Fibroblast of skin of left biceps (primary cell): ENCODE measurements around the gene ABTB2.
"Not testable (repeated sequence)": the region's sequence is repeated elsewhere in the genome, so short reads cannot be mapped to it uniquely, and the experiment has no call there.

Experiments
- DNase-seq, 2 experiments: peaks; one replicate each; pipeline ENCODE4 v3.0.0-alpha.2; 2013; ENCODE audit warnings: low read depth in 2 of 2

The ABTB2 gene

DNA sequence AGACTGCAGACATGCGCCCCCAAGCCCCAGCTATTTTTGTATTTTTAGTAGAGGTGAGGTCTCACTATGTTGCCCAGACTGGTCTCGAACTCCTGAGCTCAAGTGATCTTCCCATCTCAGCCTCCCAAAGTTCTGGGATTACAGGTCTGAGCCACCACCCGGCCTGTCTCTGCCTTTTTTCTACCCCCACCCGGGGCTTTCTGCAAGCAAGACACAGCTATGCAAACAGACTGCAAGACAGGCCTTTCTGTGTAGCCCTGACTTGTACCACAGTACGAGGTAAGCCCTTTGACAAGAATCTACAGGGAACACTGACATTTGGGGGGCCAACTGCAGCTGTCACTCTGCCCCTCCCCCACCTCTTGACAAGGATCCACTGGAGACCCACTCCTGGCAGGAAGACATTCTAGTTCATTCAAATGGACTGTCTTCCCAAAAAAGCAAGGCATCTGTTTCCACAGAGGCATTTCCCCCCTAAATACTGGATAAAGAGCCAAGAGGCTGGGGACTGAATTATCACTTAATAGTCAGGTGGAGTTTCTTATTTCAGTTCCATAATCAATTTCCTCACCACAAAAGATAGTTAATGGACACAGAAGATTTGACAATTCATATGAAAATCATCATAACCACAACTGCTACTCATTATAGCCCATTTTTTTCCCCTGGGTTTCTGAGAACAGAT is 118.2 kb downstream of the ABTB2 start:
- DNase-seq = no peak

DNA sequence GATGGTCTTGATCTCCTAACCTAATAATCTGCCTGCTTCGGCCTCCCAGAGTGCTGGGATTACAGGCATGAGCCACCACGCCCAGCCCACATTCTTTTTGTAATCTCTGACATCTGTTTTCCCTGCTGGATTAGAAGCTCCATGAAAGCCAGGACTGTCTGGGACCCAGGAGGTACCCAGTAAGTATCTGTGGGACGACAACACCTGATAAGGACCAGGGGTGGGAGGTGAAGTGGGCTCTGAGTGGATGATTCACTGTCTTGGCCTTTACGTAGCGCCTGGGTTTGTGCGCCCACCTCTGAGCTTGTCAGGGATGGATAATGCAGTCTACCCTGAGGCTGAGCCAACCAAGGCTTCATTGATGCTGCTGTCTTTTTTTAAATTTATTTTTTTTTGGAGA is 118.8 kb downstream of the ABTB2 start:
- DNase-seq = no peak

DNA sequence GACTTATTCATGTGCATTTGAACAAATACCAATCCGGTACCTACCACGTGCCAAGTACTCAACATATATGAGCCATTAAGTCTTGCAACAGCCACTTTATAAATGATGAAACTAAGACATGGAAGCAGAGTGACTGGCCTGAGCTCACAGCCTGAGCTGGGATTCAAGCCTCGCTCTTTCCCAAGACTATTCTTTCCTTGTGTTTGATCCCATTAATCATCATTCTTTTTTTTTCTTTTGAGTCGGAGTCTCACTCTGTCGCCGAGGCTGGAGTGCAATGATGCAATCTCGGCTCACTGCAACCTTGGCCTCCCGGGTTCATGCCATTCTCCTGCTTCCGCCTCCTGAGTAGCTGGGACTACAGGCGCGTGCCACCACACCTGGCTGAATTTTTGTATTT is 119.3 kb downstream of the ABTB2 start:
- no peak for DNase-seq

DNA sequence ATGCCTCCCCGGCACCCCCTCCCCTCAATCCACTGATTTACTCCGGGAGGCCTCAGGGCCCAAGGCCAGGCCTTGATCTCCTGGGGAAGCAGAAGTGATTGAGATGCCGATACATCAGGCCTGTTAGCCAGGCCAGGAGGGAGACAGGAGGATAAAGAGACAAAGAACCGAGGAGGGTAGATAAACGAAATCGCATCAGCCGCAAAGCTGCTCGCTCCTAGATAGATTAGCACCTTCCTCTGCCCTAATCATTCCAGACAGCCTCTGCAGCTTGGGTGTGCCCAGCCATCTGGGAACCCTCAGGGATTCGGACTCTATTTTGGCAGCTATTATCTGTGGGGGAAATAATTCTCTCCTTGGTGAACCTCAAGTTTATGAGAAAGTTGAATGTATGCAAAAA is 121.2 kb downstream of the ABTB2 start:
- no peak for DNase-seq

DNA sequence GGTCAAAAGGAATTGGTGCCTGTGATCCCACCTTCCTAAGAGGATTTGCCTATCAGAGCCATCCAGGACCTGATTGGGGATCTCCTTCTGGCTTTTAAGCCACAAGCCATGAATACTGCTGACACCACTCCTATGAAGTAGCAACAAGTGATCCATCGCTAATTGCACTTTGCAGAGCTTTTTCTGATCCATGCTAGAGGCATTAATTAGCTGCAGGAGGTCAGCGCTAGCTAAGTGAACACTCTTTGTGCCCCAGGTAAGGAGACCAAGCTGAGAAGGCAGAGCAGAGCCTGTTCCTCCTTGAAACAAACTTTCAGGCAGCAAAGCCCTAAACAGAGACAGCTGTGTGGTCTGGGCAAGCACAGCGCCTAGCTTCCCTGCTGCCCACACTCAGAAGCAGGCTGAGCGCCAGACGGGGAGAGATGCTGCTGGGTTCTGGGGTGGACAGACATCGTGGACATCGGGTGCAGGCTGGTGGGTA is 122.2 kb downstream of the ABTB2 start:
- no peak for DNase-seq

DNA sequence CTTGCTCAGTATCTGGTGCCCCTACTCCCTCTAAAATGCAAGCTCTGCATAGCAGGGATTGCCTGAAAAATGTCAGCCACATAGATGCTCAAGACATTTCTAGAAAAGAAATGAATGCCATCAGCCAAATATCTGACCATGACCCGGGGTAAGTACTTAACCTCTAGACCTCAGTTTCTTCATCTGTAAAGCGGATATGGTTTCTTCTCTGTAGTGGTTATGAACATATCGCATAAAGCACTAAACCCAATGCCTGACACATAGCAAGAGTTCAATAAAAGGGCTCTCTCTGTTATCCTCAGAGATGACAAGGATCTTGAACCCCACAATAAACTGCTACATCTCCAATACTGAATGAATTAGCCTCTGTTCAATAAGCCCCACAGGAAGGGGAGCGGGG is 122.6 kb downstream of the ABTB2 start:
- DNase-seq = no peak

DNA sequence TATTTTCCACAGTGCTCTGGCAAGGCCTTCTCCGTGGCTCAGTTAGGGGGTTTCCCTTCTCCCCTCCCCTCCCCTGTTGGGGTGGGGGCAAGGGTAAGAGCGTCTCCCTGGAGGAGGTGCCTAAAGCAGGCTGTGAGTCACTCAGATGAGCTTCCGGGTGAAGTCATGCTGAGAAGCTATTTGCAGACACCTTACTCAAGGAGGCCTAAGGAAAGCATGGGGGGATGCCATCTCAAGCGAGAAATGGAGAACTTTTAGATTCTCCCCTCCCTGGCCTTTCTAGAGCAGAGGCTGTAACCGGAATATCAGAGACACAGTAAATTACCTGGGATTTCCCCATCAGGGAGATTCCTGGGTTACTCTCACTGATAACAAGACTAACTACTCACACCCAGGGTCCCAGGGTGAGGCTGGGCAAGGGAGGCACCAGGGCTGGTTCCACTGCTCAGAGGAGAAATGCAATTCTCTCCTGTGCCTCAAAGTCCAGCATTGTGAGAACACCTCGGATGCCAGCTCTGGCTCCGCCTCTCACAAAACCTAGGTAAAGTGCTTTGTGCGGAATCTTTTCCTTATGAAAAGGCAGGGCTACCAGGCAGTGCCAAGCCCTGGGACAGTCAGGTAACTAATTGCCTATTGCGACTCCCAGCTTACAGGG is 123.6 kb downstream of the ABTB2 start:
- no peak for DNase-seq

DNA sequence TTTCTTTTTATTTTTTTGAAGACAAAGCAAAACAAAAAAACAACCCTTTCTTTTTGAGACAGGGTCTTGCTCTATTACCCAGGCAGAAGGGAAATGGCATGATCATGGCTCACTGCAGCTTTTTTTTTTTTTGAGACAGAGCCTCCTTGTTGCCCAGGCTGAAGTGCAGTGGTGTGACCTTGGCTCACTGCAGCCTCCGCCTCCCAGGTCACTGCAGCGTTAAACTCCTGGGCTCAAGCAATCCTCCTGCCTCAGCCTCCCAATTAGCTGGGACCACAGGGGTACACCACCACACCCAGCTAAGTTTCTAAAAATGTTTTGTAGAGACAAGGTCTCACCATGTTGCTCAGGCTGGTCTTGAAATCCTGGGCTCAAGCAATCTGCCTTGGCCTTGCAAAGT is 124.6 kb downstream of the ABTB2 start:
- DNase-seq = no peak

DNA sequence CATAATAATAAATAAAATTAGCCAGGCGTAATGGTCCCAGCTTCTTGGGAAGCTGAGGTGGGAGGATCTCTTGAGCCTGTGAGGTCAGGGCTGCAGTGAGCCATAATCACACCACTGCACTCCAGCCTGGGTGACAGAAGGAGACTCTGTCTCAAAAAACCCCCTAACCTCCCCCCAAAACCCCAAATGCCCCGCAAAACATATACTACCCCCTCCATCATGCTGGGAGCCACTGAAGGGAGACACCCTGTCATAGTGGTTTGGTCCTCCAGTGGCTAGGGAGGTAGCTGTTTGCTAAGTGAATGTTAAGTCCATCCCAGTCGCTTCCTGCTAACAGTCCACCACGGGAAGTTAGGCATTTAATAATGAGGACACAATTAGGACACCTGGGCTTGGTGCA is 125.0 kb downstream of the ABTB2 start:
- DNase-seq = no peak

DNA sequence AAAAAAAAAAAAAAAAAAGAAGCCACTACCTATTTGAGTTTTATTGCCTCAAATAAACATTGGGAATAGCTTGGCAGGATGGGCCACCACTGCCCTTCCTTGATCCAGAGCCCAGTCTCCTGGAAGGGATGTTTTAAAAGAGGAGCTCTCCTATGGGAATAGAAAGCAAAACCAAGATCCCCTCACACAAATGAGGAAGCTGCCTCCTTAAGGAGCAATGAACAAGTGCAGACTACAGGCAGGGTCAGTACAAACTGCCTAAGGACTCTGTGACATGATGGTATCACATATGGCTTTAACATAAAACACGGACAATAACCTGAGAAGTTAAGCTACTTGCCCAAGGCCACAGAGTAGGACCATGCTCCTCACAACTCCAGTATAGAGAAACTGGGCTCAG is 131.6 kb downstream of the ABTB2 start:
- no peak for DNase-seq

DNA sequence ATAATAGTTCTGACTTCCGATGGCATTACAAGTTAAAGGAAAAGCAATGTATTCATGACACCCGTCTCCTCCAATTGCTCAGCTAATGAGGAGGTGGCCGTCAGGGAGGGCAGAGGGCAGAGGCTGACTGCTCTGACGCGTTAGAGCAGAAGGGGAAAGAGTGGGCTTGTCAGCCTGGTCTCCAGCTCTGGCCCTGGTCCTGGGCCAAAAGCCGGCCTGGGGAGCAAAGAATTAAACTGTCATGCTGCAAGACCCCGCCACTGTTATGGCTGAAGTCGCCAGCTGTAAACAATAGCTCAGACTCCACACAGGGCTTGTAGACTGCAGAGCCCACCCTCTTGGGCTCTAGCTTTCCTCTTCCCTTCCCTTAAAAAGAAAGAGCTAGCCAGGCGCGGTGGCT is 132.7 kb downstream of the ABTB2 start:
- DNase-seq = no peak

DNA sequence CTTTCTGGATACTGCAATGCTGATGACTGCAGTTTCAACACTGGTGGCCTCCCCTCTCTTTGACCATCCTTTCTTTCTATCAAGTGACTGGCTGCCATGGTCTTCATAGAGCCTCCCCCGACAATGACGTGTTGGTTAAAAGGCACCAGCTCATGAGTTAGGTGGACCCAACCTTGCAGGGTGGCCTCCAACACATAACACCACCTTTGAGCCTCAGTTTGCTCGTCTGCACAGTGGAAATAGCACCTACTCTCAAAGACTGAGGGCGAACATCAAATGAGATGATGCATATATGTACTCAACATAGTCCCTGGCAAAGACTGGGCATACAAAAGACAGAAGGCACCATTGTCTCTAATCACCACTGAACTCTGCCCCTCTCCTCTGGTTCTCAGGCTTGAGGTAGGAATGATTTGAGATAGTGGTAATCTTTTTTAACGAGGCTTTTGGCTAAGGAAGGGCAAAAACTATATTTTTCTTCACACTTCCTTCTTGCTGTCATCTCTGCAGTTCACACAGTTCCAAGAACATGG is 133.3 kb downstream of the ABTB2 start:
- no peak for DNase-seq

DNA sequence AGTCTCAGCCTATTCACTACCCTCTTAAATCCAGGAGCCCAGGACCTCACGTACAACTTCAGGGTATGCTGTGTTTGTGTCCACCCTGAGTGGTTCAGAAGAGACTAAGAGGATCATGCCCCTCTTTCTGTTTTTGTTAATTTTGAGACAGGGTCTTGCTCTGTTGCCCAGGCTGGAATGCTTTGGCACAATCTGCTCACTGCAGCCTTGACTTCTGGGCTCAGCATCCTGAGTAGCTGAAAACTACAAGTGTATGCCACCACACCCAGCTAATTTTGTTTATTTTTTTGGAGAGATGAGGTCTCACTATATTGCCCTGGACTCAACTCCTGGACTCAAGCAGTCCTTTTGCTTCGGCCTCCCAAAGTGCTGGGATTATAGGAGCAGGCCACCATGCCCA is 133.9 kb downstream of the ABTB2 start:
- DNase-seq = no peak

DNA sequence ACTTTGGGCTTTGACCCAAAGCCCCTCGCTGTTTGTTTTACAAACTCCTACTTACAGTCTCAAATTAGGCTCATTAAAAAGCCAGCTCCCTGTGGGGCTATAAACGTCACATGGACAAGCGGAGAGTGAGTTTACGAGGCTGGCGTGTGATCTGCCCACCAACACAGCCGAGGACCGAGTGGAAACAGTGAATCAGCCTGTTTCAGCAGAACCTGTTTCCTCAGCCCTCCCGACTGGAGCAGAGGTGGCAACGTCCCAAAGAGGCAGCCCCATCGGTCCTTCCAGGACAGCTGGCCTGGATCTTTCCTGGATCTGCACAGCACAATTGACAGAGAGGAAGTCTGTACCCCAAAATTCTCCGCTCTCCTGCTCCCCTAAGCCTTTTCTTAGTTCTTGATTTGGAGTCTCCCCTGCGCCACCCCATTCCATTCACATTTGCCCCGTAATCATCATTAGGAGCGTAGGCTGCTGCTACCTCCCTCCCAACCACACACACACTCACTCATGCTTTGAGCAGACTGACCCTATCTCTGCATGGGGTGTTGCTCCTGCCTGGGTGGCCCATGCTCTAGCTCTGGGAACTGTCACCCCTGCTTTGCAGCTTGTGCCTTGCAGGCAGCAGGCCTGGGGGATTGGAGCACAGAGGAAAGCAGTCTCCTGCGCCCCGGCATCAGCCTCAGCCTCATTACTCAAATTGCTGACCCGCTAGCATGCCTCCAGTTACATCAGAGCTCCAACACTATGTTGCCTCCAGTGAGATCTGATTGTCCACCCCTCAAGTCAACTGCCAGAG is 134.6 kb downstream of the ABTB2 start:
- DNase-seq = no peak

DNA sequence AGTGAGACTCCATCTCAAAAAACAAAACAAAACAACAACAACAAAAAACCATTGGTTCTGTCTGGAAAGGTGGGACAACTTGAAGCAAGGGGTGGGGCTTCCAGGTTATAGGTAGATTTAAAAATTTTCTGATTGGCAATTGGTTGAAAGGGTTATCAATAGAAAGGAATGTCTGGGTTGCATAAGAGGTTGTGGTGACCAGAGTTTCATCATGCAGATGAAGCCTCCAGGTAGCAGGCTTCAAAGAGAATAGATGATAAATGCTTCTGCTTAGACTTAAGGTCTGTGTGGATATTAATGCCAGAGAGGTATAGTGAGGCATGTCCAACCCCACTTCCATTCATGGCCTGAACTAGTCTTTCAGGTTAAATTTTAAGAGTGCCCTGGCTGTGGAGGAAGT is 135.8 kb downstream of the ABTB2 start:
- no peak for DNase-seq

DNA sequence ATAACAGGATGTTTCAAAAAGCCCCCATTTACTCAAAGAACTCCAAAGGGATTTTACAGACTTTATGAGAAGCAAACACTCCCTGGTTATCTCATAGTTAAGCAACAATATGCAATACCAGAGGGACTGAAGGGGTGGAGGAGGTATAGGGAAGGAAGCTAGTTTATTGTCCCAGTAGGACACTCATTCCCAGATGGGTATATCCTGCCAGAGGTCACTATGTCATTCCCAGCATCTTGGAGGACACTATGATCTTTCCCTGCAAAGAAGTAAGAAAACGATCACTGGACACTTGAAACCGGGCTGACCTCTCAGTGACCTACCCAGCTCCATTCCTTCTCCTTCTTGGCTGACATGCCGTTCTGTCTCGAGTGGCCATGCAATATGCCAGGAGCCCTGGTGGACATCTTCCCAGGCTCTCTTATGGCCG is 137.9 kb downstream of the ABTB2 start:
- no peak for DNase-seq

DNA sequence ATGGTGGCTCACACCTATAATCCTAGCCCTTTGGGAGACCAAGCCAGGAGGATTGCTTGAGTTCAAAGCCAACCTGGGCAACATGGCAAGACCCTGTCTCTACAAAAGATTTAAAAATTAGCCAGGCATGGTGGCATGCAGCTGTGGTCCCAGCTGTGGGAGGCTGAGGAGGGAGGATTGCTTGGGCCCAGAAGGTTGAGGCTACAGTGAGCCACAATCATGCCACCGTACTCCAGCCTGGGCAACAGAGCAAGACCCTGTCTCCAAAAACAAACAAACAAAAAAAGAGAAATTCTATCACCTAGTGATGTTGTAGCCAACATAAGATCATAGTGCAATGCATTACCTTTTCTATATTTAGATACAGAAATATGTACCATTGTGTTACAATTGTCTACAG is 138.5 kb downstream of the ABTB2 start:
- no peak for DNase-seq

DNA sequence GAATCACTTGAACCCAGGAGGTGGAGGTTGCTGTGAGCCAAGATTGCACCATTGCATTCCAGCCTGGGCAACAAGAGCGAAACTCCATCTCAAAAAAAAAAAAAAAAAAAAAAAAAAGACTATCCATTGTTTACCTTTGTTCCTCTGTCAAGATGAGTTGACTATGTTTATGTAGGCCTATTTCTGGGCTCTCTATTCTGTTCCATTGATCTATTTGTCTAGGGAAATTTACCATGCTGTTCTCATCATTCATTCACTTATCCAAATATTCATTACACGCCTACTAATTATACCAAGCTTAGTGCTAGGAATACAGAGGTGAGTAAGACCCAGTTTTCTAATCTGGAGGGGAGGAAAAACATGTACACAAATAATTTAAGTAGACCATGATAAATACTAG is 139.1 kb downstream of the ABTB2 start:
- not testable (repeated sequence) for DNase-seq

DNA sequence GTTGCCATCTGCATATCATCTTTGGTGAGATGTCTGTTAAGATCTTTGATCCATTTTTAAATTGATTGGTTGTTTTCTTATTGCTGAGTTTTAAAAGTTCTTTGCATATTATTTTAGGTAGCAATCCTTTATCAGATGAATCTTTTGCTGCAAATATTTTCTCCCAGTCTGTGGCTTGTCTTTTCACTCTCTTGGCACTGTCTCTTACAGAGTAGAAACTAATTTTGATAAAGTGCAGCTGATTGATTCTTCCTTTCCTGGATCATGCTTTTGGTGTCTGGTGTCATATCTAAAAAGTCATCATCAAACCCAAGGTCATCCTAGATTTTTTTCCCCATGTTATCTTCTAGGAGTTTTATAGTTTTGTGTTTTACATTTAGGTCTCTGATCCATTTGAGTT is 139.7 kb downstream of the ABTB2 start:
- DNase-seq = no peak

DNA sequence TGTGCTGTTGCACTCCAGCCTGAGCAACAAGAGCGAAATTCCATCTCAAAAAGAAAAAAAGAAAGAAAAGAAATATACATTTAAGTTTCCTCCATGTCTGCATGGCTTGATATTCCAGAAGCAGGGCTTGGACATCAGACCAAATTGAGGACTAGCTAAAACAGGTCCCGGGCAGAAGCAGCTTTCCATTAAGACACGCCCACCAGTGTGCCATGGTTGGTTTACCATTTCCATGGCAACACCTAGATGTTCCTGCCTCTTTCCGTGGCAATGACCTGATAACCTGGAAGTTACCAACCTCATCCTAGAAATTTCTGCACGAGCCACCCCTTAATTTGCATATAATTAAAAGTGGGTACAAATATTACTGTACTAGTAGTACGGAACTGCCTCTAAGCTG is 141.1 kb downstream of the ABTB2 start:
- no peak for DNase-seq

DNA sequence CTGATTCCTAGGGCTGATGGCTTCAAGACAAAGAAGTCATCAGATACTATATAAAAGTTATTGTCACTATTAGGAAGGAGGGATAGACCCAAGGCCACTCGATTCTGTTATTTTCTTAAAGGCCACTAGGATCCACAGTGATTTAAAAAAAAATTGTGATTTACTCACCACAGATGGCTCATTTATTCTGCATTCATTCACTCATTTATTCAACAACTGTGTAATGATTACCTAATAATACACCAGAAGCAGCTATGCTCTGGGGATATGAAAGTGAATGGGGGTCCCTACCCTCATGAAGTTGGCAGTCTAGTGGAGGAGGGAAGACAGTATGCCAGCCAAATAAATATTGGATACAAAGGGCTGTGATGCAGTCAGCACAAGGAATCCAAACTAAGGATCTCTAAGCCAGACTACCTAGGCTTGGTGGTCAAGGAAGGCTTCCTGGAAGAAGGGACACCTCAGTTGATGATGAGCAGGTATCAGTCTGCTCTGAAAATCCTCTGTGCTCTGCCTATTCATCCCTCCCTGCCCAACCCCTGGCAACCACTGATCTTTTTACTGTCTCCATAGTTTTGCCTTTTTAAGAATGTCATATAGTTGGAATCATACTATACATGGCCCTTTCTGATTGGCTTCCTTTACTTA is 141.9 kb downstream of the ABTB2 start:
- no peak for DNase-seq
